ENCODE measurements around the gene SRF.
"Not testable (repeated sequence)": the region's sequence is repeated elsewhere in the genome, so short reads cannot be mapped to it uniquely, and the experiment has no call there.

The SRF gene

GRCh38 chr6:43170931-43171706 lies at the start of gene SRF:
Gene SRF (plus strand): TSS chr6:43171269. CDS start chr6:43171657, 388 bp downstream.
- peak; percentile 93 for DNase-seq

- no peak for DNase-seq
Measured at GRCh38 chr6:43122146-43122545, 48.9 kb upstream of the SRF start.

GRCh38 chr6:43123461-43124314 lies 47.4 kb upstream of the SRF start:
- no peak for DNase-seq

GRCh38 chr6:43124481-43124880 lies 46.6 kb upstream of the SRF start:
- no peak for DNase-seq

- DNase-seq: no peak
Measured at GRCh38 chr6:43125119-43125518, 46.0 kb upstream of the SRF start.

GRCh38 chr6:43125555-43125954 lies 45.5 kb upstream of the SRF start:
- no peak for DNase-seq

- DNase-seq: no peak
Measured at GRCh38 chr6:43127180-43127579, 43.9 kb upstream of the SRF start.

- DNase-seq: no peak
Measured at GRCh38 chr6:43127877-43128276, 43.2 kb upstream of the SRF start.

- DNase-seq: no peak
Measured at GRCh38 chr6:43128926-43129325, 42.1 kb upstream of the SRF start.

- DNase-seq: no peak
Measured at GRCh38 chr6:43129434-43130194, 41.5 kb upstream of the SRF start.

GRCh38 chr6:43130429-43130828 lies 40.6 kb upstream of the SRF start:
- no peak for DNase-seq

GRCh38 chr6:43131379-43131778 lies 39.7 kb upstream of the SRF start:
- DNase-seq: not testable (repeated sequence)

- DNase-seq: no peak
Measured at GRCh38 chr6:43138267-43138666, 32.8 kb upstream of the SRF start.

- DNase-seq: not testable (repeated sequence)
Measured at GRCh38 chr6:43139973-43140372, 31.1 kb upstream of the SRF start.

- no peak for DNase-seq
Measured at GRCh38 chr6:43141644-43142043, 29.4 kb upstream of the SRF start.

GRCh38 chr6:43142101-43142500 lies 29.0 kb upstream of the SRF start:
- no peak for DNase-seq

GRCh38 chr6:43143235-43144128 lies 27.6 kb upstream of the SRF start:
- DNase-seq: no peak

- DNase-seq: no peak
Measured at GRCh38 chr6:43144879-43145278, 26.2 kb upstream of the SRF start.

GRCh38 chr6:43146261-43146660 lies 24.8 kb upstream of the SRF start:
- no peak for DNase-seq

GRCh38 chr6:43146709-43147688 lies 24.1 kb upstream of the SRF start:
- no peak for DNase-seq

Measured in SIG-M5 (cell line).